CD4-positive, CD25-positive, alpha-beta regulatory T cell (primary cell): ENCODE measurements around the gene GOLGA7B. TPM values are rescaled to one million over a fixed set of nuclear protein-coding genes. Genes with fewer than 3 reads are reported as not detected.
A peak's percentile ranks its signal among the peaks of the same experiment; 100 is the strongest.

Experiments used
- ATAC-seq, 2 donors: fragments of 150-1000 bp; cut with Tn5 transposase; one replicate each; pipeline ENCODE4 v1.10.0; 2021; ENCODE audit warnings: low read depth in 2 of 2, moderate number of reproducible peaks in 2 of 2, moderate library complexity in 1 of 2
- DNase-seq, 3 donors: peaks; one replicate each; pipeline versions ENCODE4 v3.0.0 to v3.0.0-alpha.2; 2012 to 2022; ENCODE audit warnings: mixed read lengths in 1 of 3
- H3K27ac ChIP-seq: one replicate; pipeline ENCODE4 v1.7.0; 2013; ENCODE audit warnings: mild to moderate bottlenecking, low read length; ENCODE audit not compliant: insufficient read depth, poor library complexity, severe bottlenecking
- H3K27me3 ChIP-seq: one replicate; pipeline ENCODE4 v1.7.0; 2013; ENCODE audit warnings: low read length; ENCODE audit not compliant: control insufficient read depth, insufficient read depth
- H3K36me3 ChIP-seq: one replicate; pipeline ENCODE4 v1.7.0; 2013; ENCODE audit warnings: mild to moderate bottlenecking, low read length, moderate library complexity; ENCODE audit not compliant: control insufficient read depth, insufficient read depth
- H3K4me1 ChIP-seq: 2 replicates; pipeline ENCODE4 v1.7.0; 2013; ENCODE audit warnings: mild to moderate bottlenecking, low read length; ENCODE audit not compliant: insufficient read depth, control insufficient read depth, poor library complexity, severe bottlenecking
- H3K4me3 ChIP-seq: one replicate; pipeline ENCODE4 v1.7.0; 2013; ENCODE audit warnings: low read depth, mild to moderate bottlenecking, low read length, moderate library complexity
- H3K9me3 ChIP-seq, 2 experiments: 1 replicate in 1 of 2; 2 replicates in 1 of 2; pipeline ENCODE4 v1.7.0; 2013; ENCODE audit warnings: low read length in 2 of 2, mild to moderate bottlenecking in 1 of 2, moderate library complexity in 1 of 2; ENCODE audit not compliant: control insufficient read depth in 2 of 2
- H3K27ac Mint-ChIP-seq, 3 donors: one replicate each; pipeline ENCODE4 v1.8.0; 2020 to 2022; ENCODE audit warnings: mild to moderate bottlenecking in 3 of 3, mixed read lengths in 3 of 3, moderate library complexity in 2 of 3
- H3K27me3 Mint-ChIP-seq: one replicate; pipeline ENCODE4 v1.8.0; 2022; ENCODE audit warnings: mild to moderate bottlenecking, mixed read lengths
- H3K36me3 Mint-ChIP-seq: one replicate; pipeline ENCODE4 v1.8.0; 2020; ENCODE audit warnings: mixed read lengths
- H3K4me1 Mint-ChIP-seq, 4 donors: one replicate each; pipeline ENCODE4 v1.8.0; 2020 to 2022; ENCODE audit warnings: mixed read lengths in 4 of 4, mild to moderate bottlenecking in 1 of 4
- H3K4me3 Mint-ChIP-seq, 4 donors: one replicate each; pipeline ENCODE4 v1.8.0; 2020 to 2022; ENCODE audit warnings: mild to moderate bottlenecking in 4 of 4, mixed read lengths in 4 of 4, moderate library complexity in 3 of 4
- H3K9me3 Mint-ChIP-seq, 7 donors: one replicate each; pipeline ENCODE4 v1.8.0; 2020 to 2022; ENCODE audit warnings: mixed read lengths in 7 of 7, mild to moderate bottlenecking in 3 of 7, moderate library complexity in 2 of 7
- polyA plus RNA-seq, 4 donors: library from polyadenylated mRNA; unstranded; fragments of 300-500 nt; fragmentation: Illumina TruSeq; gene quantifications; one replicate each; pipeline ENCODE4 v1.2.3, GENCODE V29; 2021
- total RNA-seq: library from RNA; stranded (reverse); gene quantifications from one replicate; pipeline ENCODE4 v1.2.3, GENCODE V29; 2022

GOLGA7B gene
- total and polyA plus RNA-seq, 5 donors from 2014 or later = 0.84 to 14.1 (median 1.3) TPM

DNA sequence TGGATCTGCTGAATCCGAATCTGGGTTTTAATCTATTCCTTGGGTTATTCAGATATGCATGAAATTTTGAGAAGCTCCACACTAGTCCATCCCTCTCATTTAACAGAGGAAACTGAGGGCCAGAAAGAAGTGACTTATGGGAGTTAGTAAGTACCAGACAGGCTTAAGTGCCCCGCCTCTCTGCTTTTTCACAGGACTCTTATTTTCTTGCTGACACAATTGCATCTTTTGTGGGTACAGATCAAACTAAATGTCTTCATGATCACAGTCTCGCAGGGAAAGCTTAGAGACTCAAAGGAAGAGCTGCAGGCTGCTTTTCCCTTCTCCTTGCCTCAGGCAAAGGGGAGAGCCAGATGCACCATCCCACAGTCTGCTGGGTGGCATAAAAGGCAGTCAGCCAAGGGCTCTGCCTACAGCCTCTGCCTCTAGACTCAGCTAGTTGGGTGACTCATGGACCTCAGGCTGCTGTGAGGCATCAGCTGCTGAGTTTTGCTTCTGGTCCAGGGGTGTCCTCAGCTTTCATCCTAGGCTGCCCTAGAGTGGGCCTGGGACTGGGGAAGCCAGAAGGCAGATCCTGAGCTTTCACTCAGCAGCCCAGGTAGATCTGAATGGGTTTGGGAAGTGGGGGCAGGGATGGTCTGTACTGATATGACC lies 11.6 kb downstream of the GOLGA7B start:
- Mint-ChIP-seq H3K27me3 (no peaks in the 10 kb centered on the region), H3K4me1 (peaks cover 0 to 22% (median 10%) of the 10 kb centered on the region in 4 donors), H3K4me3 (no peak overlapping the region), H3K36me3 (peaks cover 24% of the 10 kb centered on the region), H3K9me3 (no peaks in the 10 kb centered on the region), H3K27ac (peak overlapping the region in 2 of 3 donors; percentile 68 to 71)
- H3K4me3 ChIP-seq = no peak overlapping the region
- no peaks in the 10 kb centered on the region for H3K27me3 ChIP-seq
- peaks cover 17% of the 10 kb centered on the region for H3K36me3 ChIP-seq
- ATAC-seq = no peak
- no peak for DNase-seq
- no peaks in the 10 kb centered on the region for H3K4me1 ChIP-seq
- no peak overlapping the region for H3K27ac ChIP-seq
- H3K9me3 ChIP-seq = no peaks in the 10 kb centered on the region

GRCh38 chr10:97861924-97862323 lies 12.3 kb downstream of the GOLGA7B start:
- no peaks in the 10 kb centered on the region for H3K27me3 ChIP-seq
- Mint-ChIP-seq H3K4me3 (no peak overlapping the region), H3K9me3 (no peaks in the 10 kb centered on the region), H3K4me1 (peaks cover 0 to 21% (median 8%) of the 10 kb centered on the region in 4 donors), H3K27me3 (no peaks in the 10 kb centered on the region), H3K36me3 (peaks cover 24% of the 10 kb centered on the region), H3K27ac (peak overlapping the region in 2 of 3 donors; percentile 68 to 71)
- ATAC-seq = no peak
- DNase-seq = no peak
- no peak overlapping the region for H3K4me3 ChIP-seq
- peaks cover 17% of the 10 kb centered on the region for H3K36me3 ChIP-seq
- H3K4me1 ChIP-seq = no peaks in the 10 kb centered on the region
- H3K27ac ChIP-seq = no peak overlapping the region
- no peaks in the 10 kb centered on the region for H3K9me3 ChIP-seq

GRCh38 chr10:97863808-97864207 lies 14.2 kb downstream of the GOLGA7B start:
- ATAC-seq (no peak), DNase-seq (no peak)
- Histone ChIP-seq H3K9me3 (no peaks in the 10 kb centered on the region), H3K27ac (no peak overlapping the region), H3K36me3 (peaks cover 17% of the 10 kb centered on the region), H3K4me3 (no peak overlapping the region), H3K27me3 (no peaks in the 10 kb centered on the region), H3K4me1 (no peaks in the 10 kb centered on the region)
- Mint-ChIP-seq H3K4me3 (no peak overlapping the region), H3K4me1 (peaks cover 0 to 10% (median 2%) of the 10 kb centered on the region in 4 donors), H3K27ac (peak overlapping the region in 1 of 3 donors; percentile 46), H3K36me3 (peaks cover 24% of the 10 kb centered on the region), H3K9me3 (no peaks in the 10 kb centered on the region), H3K27me3 (no peaks in the 10 kb centered on the region)

DNA sequence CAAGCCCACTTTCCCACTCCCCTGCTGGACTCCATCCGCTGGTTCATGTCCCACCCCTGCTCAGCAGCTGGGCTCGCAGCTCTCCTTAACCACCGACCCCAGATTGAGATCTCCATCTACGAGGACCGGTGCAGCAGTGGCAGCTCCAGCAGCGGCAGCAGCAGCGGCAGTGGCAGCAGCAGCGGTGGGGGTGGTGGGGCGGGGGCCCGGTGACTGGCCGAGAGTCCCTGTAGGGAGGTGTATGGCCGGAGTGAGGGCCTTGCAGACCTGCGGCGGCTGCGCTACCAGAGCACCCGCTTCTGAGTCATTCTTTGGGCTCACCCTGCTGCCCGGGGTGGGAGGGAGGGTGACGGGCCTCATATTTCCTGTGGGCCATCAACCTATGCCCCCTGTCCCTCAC lies 15.8 kb downstream of the GOLGA7B start:
- ATAC-seq (no peak), DNase-seq (no peak)
- Histone ChIP-seq H3K27ac (no peak overlapping the region), H3K9me3 (no peaks in the 10 kb centered on the region), H3K36me3 (peaks cover 17% of the 10 kb centered on the region), H3K4me3 (no peak overlapping the region), H3K4me1 (peaks cover 10% of the 10 kb centered on the region), H3K27me3 (no peaks in the 10 kb centered on the region)
- peaks cover 24% of the 10 kb centered on the region for H3K36me3 Mint-ChIP-seq
- H3K27ac Mint-ChIP-seq = no peak overlapping the region
- H3K9me3 Mint-ChIP-seq = no peaks in the 10 kb centered on the region
- H3K27me3 Mint-ChIP-seq = no peaks in the 10 kb centered on the region
- peaks cover 3 to 19% (median 8%) of the 10 kb centered on the region in 4 donors for H3K4me1 Mint-ChIP-seq
- H3K4me3 Mint-ChIP-seq = no peak overlapping the region

- Mint-ChIP-seq H3K27ac (no peak overlapping the region), H3K27me3 (no peaks in the 10 kb centered on the region), H3K9me3 (no peaks in the 10 kb centered on the region), H3K36me3 (peaks cover 19% of the 10 kb centered on the region), H3K4me1 (peaks cover 0 to 16% (median 8%) of the 10 kb centered on the region in 4 donors), H3K4me3 (no peak overlapping the region)
- H3K4me3 ChIP-seq = no peak overlapping the region
- H3K36me3 ChIP-seq = peaks cover 9% of the 10 kb centered on the region
- no peaks in the 10 kb centered on the region for H3K9me3 ChIP-seq
- peaks cover 10% of the 10 kb centered on the region for H3K4me1 ChIP-seq
- no peak for DNase-seq
- no peaks in the 10 kb centered on the region for H3K27me3 ChIP-seq
- ATAC-seq = no peak
- no peak overlapping the region for H3K27ac ChIP-seq
These were observed 17.0 kb downstream of the GOLGA7B start for GRCh38 chr10:97866524-97867219.

GRCh38 chr10:97867220-97867800 lies 17.7 kb downstream of the GOLGA7B start:
- ATAC-seq (no peak), DNase-seq (no peak)
- peaks cover 0 to 16% (median 8%) of the 10 kb centered on the region in 4 donors for H3K4me1 Mint-ChIP-seq
- peaks cover 10% of the 10 kb centered on the region for H3K4me1 ChIP-seq
- peaks cover 19% of the 10 kb centered on the region for H3K36me3 Mint-ChIP-seq
- peak overlapping the region in 2 of 3 donors; percentile 38 to 72 for H3K27ac Mint-ChIP-seq
- no peaks in the 10 kb centered on the region for H3K9me3 Mint-ChIP-seq
- no peak overlapping the region for H3K4me3 ChIP-seq
- no peaks in the 10 kb centered on the region for H3K9me3 ChIP-seq
- no peak overlapping the region for H3K4me3 Mint-ChIP-seq
- no peak overlapping the region for H3K27ac ChIP-seq
- no peaks in the 10 kb centered on the region for H3K27me3 ChIP-seq
- peaks cover 4% of the 10 kb centered on the region for H3K36me3 ChIP-seq
- H3K27me3 Mint-ChIP-seq = no peaks in the 10 kb centered on the region

GRCh38 chr10:97868134-97868685 lies 18.6 kb downstream of the GOLGA7B start:
- Mint-ChIP-seq H3K27me3 (peaks cover 8% of the 10 kb centered on the region), H3K4me3 (no peak overlapping the region), H3K36me3 (peaks cover 10% of the 10 kb centered on the region), H3K4me1 (peaks cover 0 to 16% (median 8%) of the 10 kb centered on the region in 4 donors), H3K9me3 (peaks cover 0 to 1% (median 0%) of the 10 kb centered on the region in 7 donors), H3K27ac (peak overlapping the region; percentile 2 to 72 (median 38))
- peaks cover 4% of the 10 kb centered on the region for H3K36me3 ChIP-seq
- no peak overlapping the region for H3K4me3 ChIP-seq
- no peak for DNase-seq
- H3K9me3 ChIP-seq = no peaks in the 10 kb centered on the region
- H3K27ac ChIP-seq = no peak overlapping the region
- peaks cover 2% of the 10 kb centered on the region for H3K27me3 ChIP-seq
- H3K4me1 ChIP-seq = peaks cover 10% of the 10 kb centered on the region
- ATAC-seq = no peak
